Small intestine (tissue), 7 donors: ENCODE data around the gene CPSF6. TPM values are rescaled to one million over a fixed set of nuclear protein-coding genes. Genes with fewer than 3 reads are reported as not detected.
"Not testable (repeated sequence)": the region's sequence is repeated elsewhere in the genome, so short reads cannot be mapped to it uniquely, and the experiment has no call there.

Experiments used
- DNase-seq, 2 donors: peaks; one replicate each; pipeline versions ENCODE4 v3.0.0 to v3.0.0-alpha.2; 2013
- FAIRE-seq: peaks from 2 replicates; lab custom pipeline; 2012; peaks lifted over from hg19 to GRCh38; lab: Jason Lieb, UNC
- H3K27ac ChIP-seq, 3 donors: one replicate each; pipeline ENCODE4 v1.5.1; 2013; ENCODE audit warnings: low read length in 2 of 3, mild to moderate bottlenecking in 2 of 3, control low read depth in 1 of 3, inconsistent platforms in 1 of 3, low read depth in 1 of 3, moderate library complexity in 1 of 3
- H3K27me3 ChIP-seq, 3 donors: one replicate each; pipeline ENCODE4 v1.6.1; 2013; ENCODE audit warnings: low read length in 3 of 3, inconsistent platforms in 1 of 3; ENCODE audit not compliant: control insufficient read depth in 3 of 3, insufficient read depth in 3 of 3
- H3K36me3 ChIP-seq, 3 donors: one replicate each; pipeline ENCODE4 v1.6.1; 2013; ENCODE audit warnings: low read length in 3 of 3, inconsistent platforms in 1 of 3, low read depth in 1 of 3, mild to moderate bottlenecking in 1 of 3, moderate library complexity in 1 of 3; ENCODE audit not compliant: control insufficient read depth in 3 of 3, insufficient read depth in 2 of 3
- H3K4me1 ChIP-seq, 3 donors: one replicate each; pipeline ENCODE4 v1.6.1; 2013; ENCODE audit warnings: low read length in 2 of 3, inconsistent platforms in 1 of 3, low read depth in 1 of 3, mild to moderate bottlenecking in 1 of 3, moderate library complexity in 1 of 3; ENCODE audit not compliant: control insufficient read depth in 3 of 3, insufficient read depth in 2 of 3
- H3K4me3 ChIP-seq, 3 donors: one replicate each; pipeline ENCODE4 v1.5.1; 2013; ENCODE audit warnings: low read length in 3 of 3, control low read depth in 1 of 3, inconsistent platforms in 1 of 3, low read depth in 1 of 3, mild to moderate bottlenecking in 1 of 3, moderate library complexity in 1 of 3
- H3K9me3 ChIP-seq, 2 donors: one replicate each; pipeline ENCODE4 v1.6.1; 2013; ENCODE audit warnings: low read depth in 1 of 2, low read length in 1 of 2; ENCODE audit not compliant: control insufficient read depth in 2 of 2, insufficient read depth in 1 of 2
- WGBS, 3 donors: extraction: QIAGEN DNeasy Blood & Tissue Kit; methylation state at CpG; one replicate each; pipeline ENCODE4 v1.1.7; 2013; 5-methylcytosine and 5-hydroxymethylcytosine counted together
- polyA plus RNA-seq, 4 donors: library from polyadenylated mRNA; stranded (reverse) in 3 of 4; unstranded in 1 of 4; fragments of 200-250 nt in 3 of 4; fragments of 120-200 nt in 1 of 4; gene quantifications; one replicate each; pipeline versions ENCODE4 v1.2.1 to v1.2.3, GENCODE V29; 2013
- donor health status: healthy with polysubstance abuse.
- donor health status: control.
- donor health status: control.
- donor health status: Bipolar disorder and iron deficiency.
- donor health status: healthy.

CPSF6 gene
- polyA plus RNA-seq, 4 donors, result 11.0 to 53.0 (median 19.3) TPM

- Histone ChIP-seq H3K27me3 (no peaks in the 10 kb centered on the region), H3K36me3 (peaks cover 0 to 11% (median 0%) of the 10 kb centered on the region in 3 donors), H3K27ac (no peak overlapping the region), H3K4me3 (no peak overlapping the region), H3K4me1 (peaks cover 0 to 11% (median 11%) of the 10 kb centered on the region in 3 donors), H3K9me3 (no peaks in the 10 kb centered on the region)
- FAIRE-seq, result no peak
- 13 to 56% (median 27%) methylated on average over 3 of the region's 3 CpGs for WGBS, 3 donors
- DNase-seq, result peak; percentile 18 to 61
Observed at GRCh38 chr12:69247268-69248018, 8.1 kb downstream of the CPSF6 start.

- Histone ChIP-seq H3K27me3 (no peaks in the 10 kb centered on the region), H3K27ac (no peak overlapping the region), H3K9me3 (no peaks in the 10 kb centered on the region), H3K36me3 (peaks cover 2 to 10% (median 3%) of the 10 kb centered on the region in 3 donors), H3K4me3 (no peak overlapping the region), H3K4me1 (peaks cover 0 to 3% (median 2%) of the 10 kb centered on the region in 3 donors)
- 9 to 16% (median 15%) methylated on average over 1 of the region's 1 CpG for WGBS, 3 donors
- no peak for DNase-seq
- FAIRE-seq, result no peak
Observed at GRCh38 chr12:69252033-69252432, 12.7 kb downstream of the CPSF6 start.

GRCh38 chr12:69254046-69254445, 14.7 kb downstream of the CPSF6 start:
- H3K4me3 ChIP-seq, result no peak overlapping the region
- FAIRE-seq (no peak), DNase-seq (peak; percentile 67 to 69)
- H3K36me3 ChIP-seq, result peaks cover 6 to 20% (median 11%) of the 10 kb centered on the region in 3 donors
- H3K9me3 ChIP-seq, result no peaks in the 10 kb centered on the region
- peak overlapping the region in 2 of 3 donors; percentile 32 to 53 for H3K27ac ChIP-seq
- peaks cover 0 to 3% (median 0%) of the 10 kb centered on the region in 3 donors for H3K4me1 ChIP-seq
- H3K27me3 ChIP-seq, result no peaks in the 10 kb centered on the region

- WGBS, 3 donors, result 53 to 82% (median 60%) methylated on average over 2 of the region's 2 CpGs
- no peaks in the 10 kb centered on the region for H3K27me3 ChIP-seq
- H3K27ac ChIP-seq, result peak overlapping the region in 1 of 3 donors; percentile 53
- H3K36me3 ChIP-seq, result peaks cover 6 to 20% (median 14%) of the 10 kb centered on the region in 3 donors
- no peaks in the 10 kb centered on the region for H3K9me3 ChIP-seq
- DNase-seq (peak; percentile 60), FAIRE-seq (no peak)
- H3K4me3 ChIP-seq, result no peak overlapping the region
- H3K4me1 ChIP-seq, result peaks cover 0 to 3% (median 0%) of the 10 kb centered on the region in 3 donors
Observed at GRCh38 chr12:69254862-69255261, 15.5 kb downstream of the CPSF6 start.

- Histone ChIP-seq H3K4me3 (no peak overlapping the region), H3K4me1 (peaks cover 0 to 3% (median 0%) of the 10 kb centered on the region in 3 donors), H3K27ac (no peak overlapping the region), H3K36me3 (peaks cover 8 to 27% (median 23%) of the 10 kb centered on the region in 3 donors), H3K27me3 (no peaks in the 10 kb centered on the region), H3K9me3 (no peaks in the 10 kb centered on the region)
- WGBS, 3 donors, result 96 to 97% (median 97%) methylated on average over 10 of the region's 10 CpGs
- no peak for FAIRE-seq
- no peak for DNase-seq
Observed at GRCh38 chr12:69258655-69259054, 19.3 kb downstream of the CPSF6 start.

GRCh38 chr12:69262264-69262974, 23.1 kb downstream of the CPSF6 start:
- DNase-seq, result no peak
- no peak overlapping the region for H3K27ac ChIP-seq
- WGBS, 3 donors, result 97 to 98% (median 97%) methylated on average over 20 of the region's 20 CpGs
- H3K9me3 ChIP-seq, result no peaks in the 10 kb centered on the region
- H3K4me3 ChIP-seq, result no peak overlapping the region
- no peaks in the 10 kb centered on the region for H3K4me1 ChIP-seq
- H3K27me3 ChIP-seq, result no peaks in the 10 kb centered on the region
- FAIRE-seq, result no peak
- peaks cover 5 to 24% (median 21%) of the 10 kb centered on the region in 3 donors for H3K36me3 ChIP-seq

GRCh38 chr12:69265205-69265604, 25.8 kb downstream of the CPSF6 start:
- Histone ChIP-seq H3K36me3 (peaks cover 3 to 14% (median 8%) of the 10 kb centered on the region in 3 donors), H3K4me1 (no peaks in the 10 kb centered on the region), H3K27ac (no peak overlapping the region), H3K9me3 (no peaks in the 10 kb centered on the region), H3K27me3 (no peaks in the 10 kb centered on the region), H3K4me3 (no peak overlapping the region)
- FAIRE-seq (no peak), DNase-seq (no peak)
- 89 to 94% (median 92%) methylated on average over 3 of the region's 3 CpGs for WGBS, 3 donors

GRCh38 chr12:69265633-69266032, 26.3 kb downstream of the CPSF6 start:
- WGBS, 3 donors, result 81 to 89% (median 84%) methylated on average over 8 of the region's 8 CpGs
- FAIRE-seq, H3K9me3 ChIP-seq, H3K4me3 ChIP-seq, H3K4me1 ChIP-seq, H3K27me3 ChIP-seq, H3K27ac ChIP-seq, DNase-seq: not testable (repeated sequence)
- H3K36me3 ChIP-seq, result peaks cover 3 to 13% (median 5%) of the 10 kb centered on the region in 3 donors
